H1 (cell line): ENCODE data around the gene CNOT1. TPM values are rescaled to one million over a fixed set of nuclear protein-coding genes. Genes with fewer than 3 reads are reported as not detected.

Source experiments
- CTCF ChIA-PET: fragments of 300-600 bp; sonication (Branson Sonifier 250); formaldehyde crosslinking; loops from one replicate; lab custom pipeline; 2021; ENCODE audit not compliant: partially characterized antibody; lab: Charles Lee
- POLR2A ChIA-PET: fragments of 300-600 bp; sonication (Branson Sonifier 250); formaldehyde crosslinking; loops from one replicate; lab custom pipeline; 2021; ENCODE audit warnings: inconsistent platforms; ENCODE audit not compliant: partially characterized antibody; lab: Charles Lee
- DNase-seq, 2 experiments: peaks; one replicate each; pipeline versions ENCODE4 v3.0.0 to v3.0.0-alpha.2; 2010 to 2022; ENCODE audit warnings: low spot score in 2 of 2, low read depth in 1 of 2, mixed read lengths in 1 of 2
- FAIRE-seq: peaks from 2 replicates; lab custom pipeline; 2011; peaks lifted over from hg19 to GRCh38; lab: Jason Lieb, UNC
- H2AFZ ChIP-seq: 2 replicates; pipeline ENCODE4 v1.8.1; 2012; ENCODE audit warnings: low read length, inconsistent platforms
- H2AK5ac ChIP-seq: 2 replicates; pipeline ENCODE4 v1.6.1; 2013; ENCODE audit warnings: low read depth, low read length
- H2BK120ac ChIP-seq: replicated peaks from 2 replicates; pipeline ENCODE3; 2013; ENCODE audit warnings: low read depth, low read length, inconsistent platforms
- H2BK12ac ChIP-seq: 2 replicates; pipeline ENCODE4 v1.6.1; 2013; ENCODE audit warnings: low read depth, low read length
- H2BK15ac ChIP-seq: 2 replicates; pipeline ENCODE4 v1.6.1; 2013; ENCODE audit warnings: low read length
- H2BK20ac ChIP-seq: 2 replicates; pipeline ENCODE4 v1.6.1; 2013; ENCODE audit warnings: low read length
- H2BK5ac ChIP-seq: 2 replicates; pipeline ENCODE4 v1.6.1; 2013; ENCODE audit warnings: low read depth, low read length
- H3K14ac ChIP-seq: 2 replicates; pipeline ENCODE4 v1.6.1; 2013; ENCODE audit warnings: inconsistent platforms; ENCODE audit not compliant: insufficient read length
- H3K18ac ChIP-seq: 2 replicates; pipeline ENCODE4 v1.6.1; 2013; ENCODE audit warnings: low read length; ENCODE audit errors: extremely low read depth
- H3K23ac ChIP-seq: 2 replicates; pipeline ENCODE4 v1.6.1; 2013; ENCODE audit warnings: inconsistent platforms; ENCODE audit not compliant: insufficient read length
- H3K23me2 ChIP-seq: 2 replicates; pipeline ENCODE4 v1.6.1; 2013; ENCODE audit warnings: low read depth, low read length
- H3K27ac ChIP-seq: 2 replicates; pipeline ENCODE4 v1.6.1; 2011; ENCODE audit warnings: low read depth, low read length, inconsistent platforms
- H3K27me3 ChIP-seq, 4 experiments: replicated peaks in 1 of 4; 1 replicate in 1 of 4; 2 replicates in 3 of 4; pipeline versions ENCODE4 v1.6.1 to v1.8.1; 2011 to 2013; ENCODE audit warnings: low read length in 3 of 4, mild to moderate bottlenecking in 3 of 4, inconsistent platforms in 2 of 4, mixed read lengths in 2 of 4, moderate library complexity in 1 of 4; ENCODE audit not compliant: control insufficient read depth in 3 of 4, insufficient read depth in 3 of 4; ENCODE audit errors: extremely low read depth in 1 of 4
- H3K36me3 ChIP-seq, 4 experiments: 2 replicates each; pipeline versions ENCODE4 v1.6.1 to v1.8.1; 2011 to 2013; ENCODE audit warnings: mild to moderate bottlenecking in 4 of 4, low read length in 3 of 4, moderate library complexity in 2 of 4, control low read depth in 1 of 4, inconsistent platforms in 1 of 4; ENCODE audit not compliant: insufficient read depth in 4 of 4, control insufficient read depth in 2 of 4
- H3K4ac ChIP-seq: replicated peaks from 2 replicates; pipeline ENCODE3; 2013; ENCODE audit warnings: low read length, low read depth, mixed read lengths, inconsistent platforms; ENCODE audit not compliant: insufficient read length
- H3K4me1 ChIP-seq, 4 experiments: replicated peaks in 1 of 4; 1 replicate in 1 of 4; 2 replicates in 3 of 4; pipeline versions ENCODE4 v1.6.1 to v1.8.1; 2011 to 2013; ENCODE audit warnings: low read length in 3 of 4, inconsistent platforms in 2 of 4, mixed read lengths in 1 of 4; ENCODE audit not compliant: insufficient read depth in 4 of 4, control insufficient read depth in 3 of 4
- H3K4me2 ChIP-seq, 2 experiments: 2 replicates each; pipeline versions ENCODE4 v1.6.1 to v1.8.1; 2011 to 2013; ENCODE audit warnings: low read depth in 2 of 2, low read length in 2 of 2, control low read depth in 1 of 2, inconsistent platforms in 1 of 2, mild to moderate bottlenecking in 1 of 2; ENCODE audit not compliant: insufficient read depth in 1 of 2
- H3K4me3 ChIP-seq, 4 experiments: fragments of 200-600, 300-600 bp in 1 of 4; sonication (generic), shearing (Covaris generic), sonication (Bioruptor Twin) in 1 of 4; 2 replicates each; pipeline versions ENCODE4 v1.5.1 to v1.8.1; 2011 to 2016; ENCODE audit warnings: low read length in 4 of 4, low read depth in 3 of 4, control low read depth in 2 of 4, inconsistent platforms in 2 of 4, mild to moderate bottlenecking in 2 of 4, mixed read lengths in 1 of 4, moderate library complexity in 1 of 4; ENCODE audit not compliant: insufficient read depth in 2 of 4; ENCODE audit errors: extremely low read depth in 1 of 4
- H3K56ac ChIP-seq: replicated peaks from 2 replicates; pipeline ENCODE3; 2013; ENCODE audit warnings: low read depth, mild to moderate bottlenecking, mixed read lengths, low read length, inconsistent platforms; ENCODE audit not compliant: insufficient read length
- H3K79me1 ChIP-seq: 2 replicates; pipeline ENCODE4 v1.6.1; 2013; ENCODE audit warnings: low read depth, low read length, control low read depth
- H3K79me2 ChIP-seq, 2 experiments: 2 replicates each; pipeline versions ENCODE4 v1.6.1 to v1.8.1; 2012 to 2013; ENCODE audit warnings: low read length in 2 of 2, mild to moderate bottlenecking in 2 of 2, inconsistent platforms in 1 of 2; ENCODE audit not compliant: insufficient read depth in 2 of 2, control insufficient read depth in 1 of 2
- H3K9ac ChIP-seq, 4 experiments: replicated peaks in 1 of 4; 1 replicate in 1 of 4; 2 replicates in 3 of 4; pipeline versions ENCODE4 v1.6.1 to v1.8.1; 2011 to 2013; ENCODE audit warnings: low read depth in 3 of 4, low read length in 3 of 4, control low read depth in 2 of 4, mild to moderate bottlenecking in 2 of 4, moderate library complexity in 2 of 4, inconsistent platforms in 1 of 4; ENCODE audit errors: extremely low read depth in 1 of 4
- H3K9me3 ChIP-seq, 2 experiments: 2 replicates each; pipeline versions ENCODE4 v1.6.1 to v1.8.1; 2012 to 2013; ENCODE audit warnings: mild to moderate bottlenecking in 2 of 2, moderate library complexity in 2 of 2, control low read depth in 1 of 2, inconsistent platforms in 1 of 2, low read depth in 1 of 2, low read length in 1 of 2, mixed read lengths in 1 of 2; ENCODE audit not compliant: insufficient read depth in 2 of 2
- H4K20me1 ChIP-seq, 2 experiments: replicated peaks in 1 of 2; 2 replicates each; pipeline versions ENCODE3 to v1.8.1; 2011 to 2013; ENCODE audit warnings: inconsistent platforms in 2 of 2, low read length in 2 of 2, mild to moderate bottlenecking in 1 of 2; ENCODE audit not compliant: insufficient read depth in 2 of 2, control insufficient read depth in 1 of 2
- H4K5ac ChIP-seq: 2 replicates; pipeline ENCODE4 v1.6.1; 2013; ENCODE audit warnings: low read length, low read depth, mixed read lengths, inconsistent platforms; ENCODE audit not compliant: insufficient read length
- H4K8ac ChIP-seq: 2 replicates; pipeline ENCODE4 v1.8.0; 2013; ENCODE audit warnings: mild to moderate bottlenecking, moderate library complexity, low read length, inconsistent platforms; ENCODE audit not compliant: insufficient read depth; ENCODE audit errors: extremely low read depth
- H4K91ac ChIP-seq: replicated peaks from 2 replicates; pipeline ENCODE3; 2013; ENCODE audit warnings: low read length, mixed read lengths, inconsistent platforms; ENCODE audit not compliant: insufficient read length
- CHD1 ChIP-seq: IDR thresholded peaks from 2 replicates; pipeline ENCODE4 v1.6.1; 2012; ENCODE audit warnings: low read depth, low read length, improper control_type of control experiment
- SIRT6 ChIP-seq: IDR thresholded peaks from one replicate; pipeline ENCODE4 v1.7.1; 2012; ENCODE audit warnings: low read length, inconsistent platforms
- SP2 ChIP-seq: IDR thresholded peaks from 2 replicates; pipeline ENCODE4 v1.6.1; 2012; ENCODE audit warnings: mild to moderate bottlenecking, low read length, inconsistent platforms
- SRF ChIP-seq: IDR thresholded peaks from 2 replicates; pipeline ENCODE4 v1.6.1; 2011; ENCODE audit warnings: mild to moderate bottlenecking, low read depth, low read length, moderate library complexity
- SUZ12 ChIP-seq: fragments of 200-600 bp; sonication (generic); IDR thresholded peaks from 2 replicates; pipeline ENCODE4 v1.6.1; 2012; ENCODE audit warnings: mild to moderate bottlenecking, inconsistent platforms, low read length, moderate library complexity, mixed read lengths
- TAF7 ChIP-seq: optimal IDR thresholded peaks from 2 replicates; pipeline ENCODE3; 2011; ENCODE audit warnings: low read depth, mild to moderate bottlenecking, inconsistent platforms, low read length, moderate library complexity, borderline replicate concordance
- WGBS, 2 experiments: shearing (Covaris generic) in 1 of 2; methylation state at CpG; one replicate each; pipeline versions ENCODE4 v1.1.6 to v1.1.7; 2013 to 2015; ENCODE audit warnings: low lambda C conversion rate in 2 of 2, mixed read lengths in 2 of 2, inconsistent platforms in 1 of 2, low coverage in 1 of 2, missing lambda C conversion rate in 1 of 2; ENCODE audit not compliant: insufficient replicate concordance in 2 of 2, insufficient coverage in 1 of 2, insufficient read length in 1 of 2; ENCODE audit errors: extremely low coverage in 1 of 2, missing lambda C conversion rate in 1 of 2; 5-methylcytosine and 5-hydroxymethylcytosine counted together
- polyA plus RNA-seq, 7 experiments: library from polyadenylated mRNA; depleted of rRNA in 3 of 7; stranded (reverse) in 5 of 7; unstranded in 2 of 7; fragments of >200 nt in 5 of 7; fragments of 200-250 nt in 2 of 7; gene quantifications; 1 replicate in 5 of 7; 2 replicates in 1 of 7; 4 replicates in 1 of 7; pipeline versions ENCODE4 v1.2.1 to v1.2.3, GENCODE V29; 2011 to 2013; ENCODE audit warnings: missing spikeins in 2 of 7, mixed read lengths in 2 of 7
- total RNA-seq: library from RNA; stranded (reverse); fragmentation: NEBNext Ultra II Directional; extraction: Animal tissue kit (Norgen Biotek cat#: 25700); gene quantifications from 2 replicates; pipeline ENCODE4 v1.2.1, GENCODE V29; 2021
- TF ChIP-seq, protein P1 (sequence below), 3 experiments: IDR thresholded peaks; 1 replicate in 2 of 3; 2 replicates in 1 of 3; pipeline versions ENCODE4 v1.5.1 to v1.6.1; 2011; ENCODE audit warnings: low read length in 3 of 3, mild to moderate bottlenecking in 3 of 3, inconsistent platforms in 2 of 3, low read depth in 1 of 3, moderate library complexity in 1 of 3; ENCODE audit not compliant: insufficient read depth in 1 of 3; ENCODE audit errors: control extremely low read depth in 1 of 3
- TF ChIP-seq, protein P2 (sequence below): IDR thresholded peaks from 2 replicates; pipeline ENCODE4 v1.6.1; 2012; ENCODE audit warnings: low read length, inconsistent platforms
- TF ChIP-seq, protein P3 (sequence below): IDR thresholded peaks from 2 replicates; pipeline ENCODE4 v1.6.1; 2011; ENCODE audit warnings: low read depth, mild to moderate bottlenecking, low read length; ENCODE audit not compliant: insufficient read depth

The CNOT1 gene
- total and polyA plus RNA-seq, 2 of the 8 experiments (the other 6 are each of a cell fraction or from before 2014, with no cell fraction given) = 306 to 319 TPM

DNA sequence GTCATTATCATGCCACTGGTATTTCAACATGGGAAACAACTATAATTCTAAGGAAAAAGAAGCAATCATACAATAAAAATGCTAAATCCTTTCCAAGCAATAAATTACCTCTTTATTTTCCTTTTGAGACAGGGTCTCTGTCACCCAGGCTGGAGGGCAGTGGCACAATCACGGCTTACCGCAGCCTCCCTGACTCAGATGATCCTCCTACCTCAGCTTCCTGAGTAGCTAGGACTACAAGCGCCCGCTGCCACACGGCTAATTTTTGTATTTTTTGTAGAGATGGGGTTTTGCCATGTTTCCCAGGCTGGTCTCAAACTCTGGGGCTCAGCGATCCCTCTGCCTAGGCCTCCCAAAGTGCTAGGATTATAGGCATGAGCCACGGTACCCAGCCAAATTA, 24.1 kb downstream of the CNOT1 start:
- Histone ChIP-seq H4K20me1 (peaks cover 17 to 25% of the 10 kb centered on the region in 2 experiments), H2BK5ac (no peak overlapping the region), H3K27ac (no peak overlapping the region), H3K4me1 (no peaks in the 10 kb centered on the region), H3K9me3 (no peaks in the 10 kb centered on the region), H4K8ac (no peak overlapping the region), H3K56ac (no peak overlapping the region), H3K27me3 (no peaks in the 10 kb centered on the region), H2BK12ac (no peak overlapping the region), H3K4me3 (no peak overlapping the region), H4K5ac (no peak overlapping the region), H2BK120ac (no peak overlapping the region), H3K79me2 (peaks cover 19 to 95% of the 10 kb centered on the region in 2 experiments), H3K18ac (no peak overlapping the region), H3K14ac (no peak overlapping the region), H2AFZ (no peak overlapping the region), H3K4ac (no peak overlapping the region), H3K23me2 (no peaks in the 10 kb centered on the region; the same call in 1 of the 2 replicates), H2AK5ac (no peak overlapping the region), H3K4me2 (no peak overlapping the region), H2BK20ac (no peak overlapping the region), H3K36me3 (peaks cover 0 to 15% (median 0%) of the 10 kb centered on the region in 4 experiments; a peak in 2 of 8 replicates), H3K9ac (no peak overlapping the region), H4K91ac (no peak overlapping the region), H2BK15ac (no peak overlapping the region), H3K79me1 (peaks cover 4% of the 10 kb centered on the region), H3K23ac (no peak overlapping the region)
- FAIRE-seq (no peak), DNase-seq (no peak)
- WGBS, 2 experiments = 95% methylated on average over 7 of the region's 7 CpGs; no CpG with 5 or more reads in 1 of the 2 experiments
- CTCF ChIA-PET = no interaction called here
- POLR2A ChIA-PET = interaction anchor here (0.7 kb wide), 1 partner anchor 1644 kb away, joined by 3 read pairs; no protein-coding TSS in a partner anchor
- TF ChIP-seq, protein P1, sequence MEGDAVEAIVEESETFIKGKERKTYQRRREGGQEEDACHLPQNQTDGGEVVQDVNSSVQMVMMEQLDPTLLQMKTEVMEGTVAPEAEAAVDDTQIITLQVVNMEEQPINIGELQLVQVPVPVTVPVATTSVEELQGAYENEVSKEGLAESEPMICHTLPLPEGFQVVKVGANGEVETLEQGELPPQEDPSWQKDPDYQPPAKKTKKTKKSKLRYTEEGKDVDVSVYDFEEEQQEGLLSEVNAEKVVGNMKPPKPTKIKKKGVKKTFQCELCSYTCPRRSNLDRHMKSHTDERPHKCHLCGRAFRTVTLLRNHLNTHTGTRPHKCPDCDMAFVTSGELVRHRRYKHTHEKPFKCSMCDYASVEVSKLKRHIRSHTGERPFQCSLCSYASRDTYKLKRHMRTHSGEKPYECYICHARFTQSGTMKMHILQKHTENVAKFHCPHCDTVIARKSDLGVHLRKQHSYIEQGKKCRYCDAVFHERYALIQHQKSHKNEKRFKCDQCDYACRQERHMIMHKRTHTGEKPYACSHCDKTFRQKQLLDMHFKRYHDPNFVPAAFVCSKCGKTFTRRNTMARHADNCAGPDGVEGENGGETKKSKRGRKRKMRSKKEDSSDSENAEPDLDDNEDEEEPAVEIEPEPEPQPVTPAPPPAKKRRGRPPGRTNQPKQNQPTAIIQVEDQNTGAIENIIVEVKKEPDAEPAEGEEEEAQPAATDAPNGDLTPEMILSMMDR (IDR thresholded peaks at IDR 0.05; ENCODE audit: control extremely low read depth in 1 of 3, insufficient read depth in 1 of 3, low read depth in 1 of 3, low read length in 3 of 3) = no peak
- TF ChIP-seq, protein P2, sequence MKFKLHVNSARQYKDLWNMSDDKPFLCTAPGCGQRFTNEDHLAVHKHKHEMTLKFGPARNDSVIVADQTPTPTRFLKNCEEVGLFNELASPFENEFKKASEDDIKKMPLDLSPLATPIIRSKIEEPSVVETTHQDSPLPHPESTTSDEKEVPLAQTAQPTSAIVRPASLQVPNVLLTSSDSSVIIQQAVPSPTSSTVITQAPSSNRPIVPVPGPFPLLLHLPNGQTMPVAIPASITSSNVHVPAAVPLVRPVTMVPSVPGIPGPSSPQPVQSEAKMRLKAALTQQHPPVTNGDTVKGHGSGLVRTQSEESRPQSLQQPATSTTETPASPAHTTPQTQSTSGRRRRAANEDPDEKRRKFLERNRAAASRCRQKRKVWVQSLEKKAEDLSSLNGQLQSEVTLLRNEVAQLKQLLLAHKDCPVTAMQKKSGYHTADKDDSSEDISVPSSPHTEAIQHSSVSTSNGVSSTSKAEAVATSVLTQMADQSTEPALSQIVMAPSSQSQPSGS = no peak
- no peak for TF ChIP-seq SRF
- no peak for TF ChIP-seq TAF7
- no peak for TF ChIP-seq CHD1
- TF ChIP-seq SP2 = no peak
- no peak for TF ChIP-seq SIRT6
- TF ChIP-seq, protein P3, sequence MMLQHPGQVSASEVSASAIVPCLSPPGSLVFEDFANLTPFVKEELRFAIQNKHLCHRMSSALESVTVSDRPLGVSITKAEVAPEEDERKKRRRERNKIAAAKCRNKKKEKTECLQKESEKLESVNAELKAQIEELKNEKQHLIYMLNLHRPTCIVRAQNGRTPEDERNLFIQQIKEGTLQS = no peak
- TF ChIP-seq SUZ12 = no peak
